C4-2B (cell line): ENCODE data around the gene TMEM186.

ENCODE experiments used
- CTCF ChIP-seq: fragments of 450-650 bp; conservative IDR thresholded peaks from 2 replicates; pipeline ENCODE4 v1.5.1; 2017; ENCODE audit warnings: mild to moderate bottlenecking
- ZFX ChIP-seq: fragments of 450-650 bp; IDR thresholded peaks from 2 replicates; pipeline ENCODE4 v1.6.1; 2017

GRCh38 chr16:8788578-8789172 lies 8.8 kb downstream of the TMEM186 start:
- TF ChIP-seq CTCF (no peak), ZFX (no peak)
